ENCODE results near the gene SH2D7. TPM values are rescaled to one million over a fixed set of nuclear protein-coding genes. Genes with fewer than 3 reads are reported as not detected.

Gene SH2D7
- total RNA-seq: not detected in 2 replicates

GRCh38 chr15:78092261-78093041 is at the start of gene SH2D7:
Gene SH2D7 (plus strand): TSS chr15:78092561. CDS start chr15:78092585, 24 bp downstream.

GRCh38 chr15:78077053-78077870 is 15.1 kb upstream of the SH2D7 start, which contains the start of gene TBC1D2B:
Gene TBC1D2B (minus strand): TSS chr15:78077711. CDS start chr15:78077652, 59 bp downstream.

DNA sequence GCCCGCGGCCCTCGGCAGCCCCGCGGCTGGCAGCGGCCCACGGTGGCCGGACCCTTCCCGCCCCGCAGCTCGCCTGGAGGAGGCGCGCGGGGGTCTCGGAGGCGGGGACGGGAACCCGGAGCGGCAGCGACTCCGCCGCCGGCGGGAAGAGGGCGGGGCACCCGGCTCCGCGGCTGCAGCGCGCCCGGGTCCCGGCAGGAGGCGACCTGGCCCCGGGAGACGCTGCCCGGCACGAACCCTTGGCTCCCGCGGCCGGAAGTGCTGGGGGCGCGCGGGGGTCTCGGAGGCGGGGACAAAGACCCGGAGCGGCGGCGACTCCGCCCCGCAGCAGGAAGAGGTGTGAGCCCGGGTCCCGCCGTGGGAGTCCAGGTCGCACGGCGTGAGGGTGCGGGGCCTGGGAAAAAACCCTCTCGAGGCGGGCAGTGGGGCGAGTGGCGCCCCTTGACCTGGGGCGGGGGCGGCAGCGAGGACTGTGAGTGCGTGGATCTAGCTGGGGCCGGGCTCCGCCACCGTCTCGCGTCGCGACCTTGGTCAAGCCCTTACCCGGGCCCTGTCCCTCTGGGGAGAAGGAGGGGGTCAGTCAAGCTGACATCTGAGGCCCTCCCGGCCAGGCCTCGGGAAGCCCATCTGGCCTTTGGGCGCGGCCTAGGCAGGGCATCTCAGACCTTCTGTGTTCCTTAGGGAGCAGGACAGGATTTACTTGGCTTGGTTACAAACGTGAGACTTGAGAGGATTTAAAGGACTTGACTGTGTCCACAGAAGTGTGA is 39.1 kb downstream of the SH2D7 start, which contains the start of gene CIB2:
CIB2 (minus strand) TSS at position 151 of the 767 bp plus-strand sequence. CDS start 230 bp downstream, outside the sequence.

DNA sequence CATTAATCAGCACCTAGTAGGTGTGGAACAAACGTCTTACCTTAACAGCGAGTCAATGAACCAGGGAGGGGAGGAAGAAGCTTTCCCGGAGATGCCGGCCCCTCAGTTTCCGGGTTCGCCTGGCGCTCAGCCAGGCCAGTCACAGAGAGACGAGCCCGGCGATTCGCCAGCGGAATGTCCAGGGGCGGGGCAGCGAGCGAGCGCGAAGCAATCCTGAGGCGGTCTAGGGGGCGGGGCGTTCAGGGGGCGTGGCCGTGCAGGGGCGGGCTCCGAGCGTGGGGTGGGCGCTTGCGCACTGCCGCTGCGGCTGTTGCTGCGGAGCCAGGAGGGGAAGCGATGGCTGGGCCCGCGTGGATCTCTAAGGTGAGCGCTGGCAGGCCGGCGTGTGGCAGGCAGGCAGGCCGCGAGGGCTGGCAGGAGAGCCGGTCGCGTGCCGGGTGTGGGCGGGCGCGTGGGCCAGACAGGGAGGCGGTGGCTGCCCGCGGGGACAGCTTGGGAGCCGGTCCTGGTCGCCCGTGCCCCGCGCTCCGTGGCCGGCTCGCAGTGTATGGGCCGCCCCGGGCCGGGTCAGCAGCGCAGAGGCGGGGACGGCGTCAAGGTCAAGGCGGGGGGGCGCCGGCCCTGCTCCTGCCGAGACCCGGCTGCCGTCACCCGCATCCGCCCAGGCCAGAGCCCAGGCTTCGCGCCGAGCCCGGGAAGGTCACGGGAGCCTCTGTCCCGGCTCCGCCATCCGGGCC is 56.9 kb downstream of the SH2D7 start, which contains the start of gene IDH3A:
IDH3A (plus strand) TSS at position 295 of the 737 bp plus-strand sequence; CDS start at position 337, 42 bp downstream.

Other genes starting within 250 kb of the SH2D7 start
- 26.3 and 52.8 TPM in 2 replicates for gene TBC1D2B, start 14.8 kb upstream of the SH2D7 start, total RNA-seq
- 2.7 and 4.2 TPM in 2 replicates for gene CIB2, start 38.9 kb downstream of the SH2D7 start, total RNA-seq
- 15.5 and 16.9 TPM in 2 replicates for gene IDH3A, start 56.8 kb downstream of the SH2D7 start, total RNA-seq
- 0.12 TPM in 1 of 2 replicates, not detected in the other for gene ACSBG1, start 142.0 kb downstream of the SH2D7 start, total RNA-seq
- 1.4 and 2.5 TPM in 2 replicates for gene DNAJA4, start 172.0 kb downstream of the SH2D7 start, total RNA-seq
- gene SKIC8, start 207.0 kb downstream of the SH2D7 start, total RNA-seq: 36.1 and 57.2 TPM in 2 replicates
- not detected in 2 replicates for gene CRABP1, start 247.8 kb downstream of the SH2D7 start, total RNA-seq